Neuronal stem cell (in vitro differentiated cells): Measurements from ENCODE around the gene CNNM4.

ENCODE experiments used
- DNase-seq: peaks from one replicate; pipeline ENCODE4 v3.0.0-alpha.2; 2013; ENCODE audit warnings: low spot score
- H2AFZ ChIP-seq: one replicate; pipeline ENCODE4 v1.6.1; 2013; ENCODE audit warnings: mild to moderate bottlenecking, low read length, inconsistent platforms
- H2AK5ac ChIP-seq: 2 replicates; pipeline ENCODE4 v1.6.1; 2013; ENCODE audit warnings: low read depth, mild to moderate bottlenecking, inconsistent platforms, low read length, moderate library complexity, mixed read lengths
- H2BK120ac ChIP-seq: 2 replicates; pipeline ENCODE4 v1.6.1; 2013; ENCODE audit warnings: low read depth, mild to moderate bottlenecking, inconsistent platforms, low read length, moderate library complexity, mixed read lengths
- H2BK12ac ChIP-seq: one replicate; pipeline ENCODE4 v1.6.1; 2013; ENCODE audit warnings: low read length, inconsistent platforms
- H2BK15ac ChIP-seq: 2 replicates; pipeline ENCODE4 v1.6.1; 2013; ENCODE audit warnings: mild to moderate bottlenecking, low read length, inconsistent platforms, mixed read lengths
- H2BK5ac ChIP-seq: one replicate; pipeline ENCODE4 v1.6.1; 2013; ENCODE audit warnings: inconsistent platforms, mild to moderate bottlenecking, low read length, moderate library complexity
- H3K14ac ChIP-seq: one replicate; pipeline ENCODE4 v1.6.1; 2013; ENCODE audit warnings: low read length, inconsistent platforms
- H3K18ac ChIP-seq: 2 replicates; pipeline ENCODE4 v1.6.1; 2013; ENCODE audit warnings: low read length, inconsistent platforms
- H3K23ac ChIP-seq: 2 replicates; pipeline ENCODE4 v1.6.1; 2013; ENCODE audit warnings: low read depth, mild to moderate bottlenecking, mixed read lengths, low read length, inconsistent platforms; ENCODE audit not compliant: poor library complexity
- H3K27ac ChIP-seq: replicated peaks from 3 replicates; pipeline ENCODE4 v1.5.1; 2013; ENCODE audit warnings: low read length, inconsistent platforms
- H3K27me3 ChIP-seq, 3 experiments: 2 replicates each; pipeline ENCODE4 v1.6.1; 2013; ENCODE audit warnings: low read length in 3 of 3, mild to moderate bottlenecking in 2 of 3, inconsistent platforms in 1 of 3, low read depth in 1 of 3, mixed read lengths in 1 of 3, moderate library complexity in 1 of 3; ENCODE audit not compliant: control insufficient read depth in 3 of 3, insufficient read depth in 3 of 3
- H3K36me3 ChIP-seq, 2 donors: replicated peaks in 1 of 2; 2 replicates each; pipeline ENCODE4 v1.6.1; 2013; ENCODE audit warnings: low read length in 2 of 2; ENCODE audit not compliant: control insufficient read depth in 2 of 2, insufficient read depth in 2 of 2
- H3K4ac ChIP-seq: 2 replicates; pipeline ENCODE4 v1.6.1; 2013; ENCODE audit warnings: inconsistent platforms, mild to moderate bottlenecking, low read length, moderate library complexity
- H3K4me1 ChIP-seq, 2 donors: 1 replicate in 1 of 2; 2 replicates in 1 of 2; pipeline ENCODE4 v1.6.1; 2013; ENCODE audit warnings: low read length in 2 of 2, low read depth in 1 of 2; ENCODE audit not compliant: control insufficient read depth in 2 of 2, insufficient read depth in 1 of 2
- H3K4me2 ChIP-seq: one replicate; pipeline ENCODE4 v1.6.1; 2013; ENCODE audit warnings: mild to moderate bottlenecking, low read length, inconsistent platforms; ENCODE audit not compliant: insufficient read depth, poor library complexity, severe bottlenecking
- H3K4me3 ChIP-seq, 2 donors: 2 replicates each; pipeline ENCODE4 v1.5.1; 2013; ENCODE audit warnings: low read length in 2 of 2, mild to moderate bottlenecking in 2 of 2, inconsistent platforms in 1 of 2, moderate library complexity in 1 of 2
- H3K79me1 ChIP-seq: one replicate; pipeline ENCODE4 v1.6.1; 2013; ENCODE audit warnings: low read depth, mild to moderate bottlenecking, inconsistent platforms, low read length, moderate library complexity
- H3K9ac ChIP-seq: one replicate; pipeline ENCODE4 v1.6.1; 2013; ENCODE audit warnings: mild to moderate bottlenecking, low read depth, low read length, inconsistent platforms; ENCODE audit not compliant: poor library complexity
- H3K9me3 ChIP-seq, 2 donors: replicated peaks in 1 of 2; 2 replicates each; pipeline versions ENCODE3 to v1.6.1; 2013; ENCODE audit warnings: low read length in 2 of 2, mild to moderate bottlenecking in 2 of 2, inconsistent platforms in 1 of 2, low read depth in 1 of 2, mixed read lengths in 1 of 2, moderate library complexity in 1 of 2; ENCODE audit not compliant: control insufficient read depth in 2 of 2, insufficient read depth in 1 of 2
- H4K8ac ChIP-seq: one replicate; pipeline ENCODE4 v1.6.1; 2013; ENCODE audit warnings: low read depth, mild to moderate bottlenecking, inconsistent platforms, low read length, moderate library complexity
- H4K91ac ChIP-seq: one replicate; pipeline ENCODE4 v1.6.1; 2013; ENCODE audit warnings: low read length, low read depth, mild to moderate bottlenecking, inconsistent platforms; ENCODE audit not compliant: poor library complexity
- WGBS, 2 donors: extraction: QIAGEN DNeasy Blood & Tissue Kit; methylation state at CpG; one replicate each; pipeline ENCODE4 v1.1.7; 2013; ENCODE audit warnings: missing lambda C conversion rate in 2 of 2, mixed read lengths in 1 of 2; ENCODE audit not compliant: insufficient read length in 2 of 2, insufficient replicate concordance in 1 of 2; ENCODE audit errors: extremely low coverage in 2 of 2; 5-methylcytosine and 5-hydroxymethylcytosine counted together

CNNM4 gene

GRCh38 chr2:96772903-96773671 lies 12.4 kb downstream of the CNNM4 start:
- Histone ChIP-seq H3K36me3 (no peaks in the 10 kb centered on the region), H4K91ac (no peak overlapping the region), H2BK5ac (no peak overlapping the region), H3K4me3 (peak overlapping the region in 1 of 2 donors; percentile 11), H3K27me3 (no peaks in the 10 kb centered on the region), H3K23ac (peak overlapping the region; percentile 77), H3K4me2 (no peak overlapping the region), H3K4ac (no peak overlapping the region), H4K8ac (no peak overlapping the region), H3K27ac (no peak overlapping the region), H3K9me3 (no peaks in the 10 kb centered on the region), H2AFZ (no peak overlapping the region), H2BK120ac (no peak overlapping the region), H3K79me1 (peaks cover 5% of the 10 kb centered on the region), H3K14ac (peak overlapping the region; percentile 38), H2BK12ac (no peak overlapping the region), H3K4me1 (peaks cover 0 to 7% of the 10 kb centered on the region in 2 donors), H3K18ac (peak overlapping the region; percentile 37), H2BK15ac (no peak overlapping the region), H3K9ac (peak overlapping the region; percentile 57), H2AK5ac (no peak overlapping the region)
- WGBS, 2 donors, result no CpG with 5 or more reads among the region's 12 CpGs
- DNase-seq, result no peak

GRCh38 chr2:96773922-96774321 lies 13.2 kb downstream of the CNNM4 start:
- no CpG with 5 or more reads among the region's 7 CpGs for WGBS, 2 donors
- no peak overlapping the region for H2AFZ ChIP-seq
- H3K18ac ChIP-seq, result no peak overlapping the region
- no peaks in the 10 kb centered on the region for H3K9me3 ChIP-seq
- H3K14ac ChIP-seq, result no peak overlapping the region
- H2BK12ac ChIP-seq, result no peak overlapping the region
- H3K9ac ChIP-seq, result no peak overlapping the region
- no peak overlapping the region for H2AK5ac ChIP-seq
- no peaks in the 10 kb centered on the region for H3K27me3 ChIP-seq
- H3K27ac ChIP-seq, result no peak overlapping the region
- H2BK15ac ChIP-seq, result no peak overlapping the region
- no peak for DNase-seq
- no peak overlapping the region for H2BK120ac ChIP-seq
- no peak overlapping the region for H3K4ac ChIP-seq
- H3K36me3 ChIP-seq, result no peaks in the 10 kb centered on the region
- no peak overlapping the region for H4K8ac ChIP-seq
- H3K4me2 ChIP-seq, result no peak overlapping the region
- peaks cover 0 to 7% of the 10 kb centered on the region in 2 donors for H3K4me1 ChIP-seq
- peaks cover 5% of the 10 kb centered on the region for H3K79me1 ChIP-seq
- H3K23ac ChIP-seq, result no peak overlapping the region
- no peak overlapping the region for H3K4me3 ChIP-seq
- no peak overlapping the region for H2BK5ac ChIP-seq
- H4K91ac ChIP-seq, result no peak overlapping the region

GRCh38 chr2:96775160-96775559 lies 14.5 kb downstream of the CNNM4 start:
- Histone ChIP-seq H3K4me3 (no peak overlapping the region), H3K4me1 (peaks cover 0 to 5% of the 10 kb centered on the region in 2 donors), H3K36me3 (no peaks in the 10 kb centered on the region), H3K9ac (no peak overlapping the region), H2AK5ac (no peak overlapping the region), H3K27ac (no peak overlapping the region), H3K4me2 (no peak overlapping the region), H2BK120ac (no peak overlapping the region), H3K27me3 (no peaks in the 10 kb centered on the region), H3K9me3 (no peaks in the 10 kb centered on the region), H3K18ac (no peak overlapping the region), H2AFZ (no peak overlapping the region), H3K14ac (no peak overlapping the region), H3K4ac (no peak overlapping the region), H2BK5ac (no peak overlapping the region), H4K8ac (no peak overlapping the region), H2BK15ac (no peak overlapping the region), H3K23ac (no peak overlapping the region), H4K91ac (no peak overlapping the region), H2BK12ac (no peak overlapping the region), H3K79me1 (peaks cover 5% of the 10 kb centered on the region)
- DNase-seq, result no peak
- WGBS, 2 donors, result no CpG with 5 or more reads among the region's 1 CpG

- Histone ChIP-seq H2BK15ac (no peak overlapping the region), H3K9ac (no peak overlapping the region), H2AFZ (no peak overlapping the region), H3K14ac (no peak overlapping the region), H2BK12ac (no peak overlapping the region), H4K8ac (no peak overlapping the region), H4K91ac (no peak overlapping the region), H2AK5ac (no peak overlapping the region), H3K79me1 (peaks cover 1% of the 10 kb centered on the region), H3K4me3 (no peak overlapping the region), H3K4ac (no peak overlapping the region), H3K4me1 (peaks cover 0 to 3% of the 10 kb centered on the region in 2 donors), H3K36me3 (no peaks in the 10 kb centered on the region), H3K27me3 (no peaks in the 10 kb centered on the region), H2BK5ac (no peak overlapping the region), H2BK120ac (no peak overlapping the region), H3K27ac (no peak overlapping the region), H3K4me2 (no peak overlapping the region), H3K9me3 (no peaks in the 10 kb centered on the region), H3K18ac (no peak overlapping the region), H3K23ac (no peak overlapping the region)
- WGBS, 2 donors, result no CpG with 5 or more reads among the region's 4 CpGs
- DNase-seq, result no peak
Observed at GRCh38 chr2:96783388-96783787, 22.7 kb downstream of the CNNM4 start.
